ENCODE measurements around the gene SIRT3. TPM values are rescaled to one million over a fixed set of nuclear protein-coding genes. Genes with fewer than 3 reads are reported as not detected.

The SIRT3 gene
- total RNA-seq, 1 experiment from 2014 or later = 19.2 TPM

GRCh38 chr11:214083-214482, 22.1 kb downstream of the SIRT3 start:
- no peaks in the 10 kb centered on the region for H3K4me1 Mint-ChIP-seq (ENCODE audit: low read depth, unreplicated experiment)
- no peak overlapping the region for H3K4me3 Mint-ChIP-seq (ENCODE audit: low read depth, unreplicated experiment)
- BruUV-seq (replicated peaks) = no TSS peak
- no peak overlapping the region for H3K27ac Mint-ChIP-seq (ENCODE audit: unreplicated experiment)
- no peaks in the 10 kb centered on the region for H3K9me3 Mint-ChIP-seq (ENCODE audit: low read depth, unreplicated experiment)
- intact Hi-C loops (cut with micrococcal nuclease; ENCODE audit: unreplicated experiment) = no loop called here
- CTCF ChIA-PET = no interaction called here
- no peak for DNase-seq
- no peaks in the 10 kb centered on the region for H3K27me3 Mint-ChIP-seq (ENCODE audit: unreplicated experiment)
- TF ChIP-seq CTCF (IDR thresholded peaks at IDR 0.05; ENCODE audit: unreplicated experiment) = no peak
- peaks cover 61% of the 10 kb centered on the region for H3K36me3 Mint-ChIP-seq (ENCODE audit: insufficient read depth, unreplicated experiment)

- no peak for DNase-seq
- H3K36me3 Mint-ChIP-seq (ENCODE audit: insufficient read depth, unreplicated experiment) = peaks cover 71% of the 10 kb centered on the region
- no peaks in the 10 kb centered on the region for H3K27me3 Mint-ChIP-seq (ENCODE audit: unreplicated experiment)
- H3K4me1 Mint-ChIP-seq (ENCODE audit: low read depth, unreplicated experiment) = no peaks in the 10 kb centered on the region
- BruUV-seq (replicated peaks) = no TSS peak
- CTCF ChIA-PET = no interaction called here
- no peak overlapping the region for H3K27ac Mint-ChIP-seq (ENCODE audit: unreplicated experiment)
- intact Hi-C loops (cut with micrococcal nuclease; ENCODE audit: unreplicated experiment) = no loop called here
- no peak overlapping the region for H3K4me3 Mint-ChIP-seq (ENCODE audit: low read depth, unreplicated experiment)
- no peaks in the 10 kb centered on the region for H3K9me3 Mint-ChIP-seq (ENCODE audit: low read depth, unreplicated experiment)
- no peak for TF ChIP-seq CTCF (IDR thresholded peaks at IDR 0.05; ENCODE audit: unreplicated experiment)
Measured at GRCh38 chr11:213111-213510, 23.0 kb downstream of the SIRT3 start.

GRCh38 chr11:212150-213100, 23.7 kb downstream of the SIRT3 start:
- Mint-ChIP-seq H3K36me3 (ENCODE audit: insufficient read depth, unreplicated experiment) (peaks cover 72% of the 10 kb centered on the region), H3K9me3 (ENCODE audit: low read depth, unreplicated experiment) (no peaks in the 10 kb centered on the region), H3K27me3 (ENCODE audit: unreplicated experiment) (no peaks in the 10 kb centered on the region), H3K27ac (ENCODE audit: unreplicated experiment) (no peak overlapping the region), H3K4me3 (ENCODE audit: low read depth, unreplicated experiment) (no peak overlapping the region), H3K4me1 (ENCODE audit: low read depth, unreplicated experiment) (no peaks in the 10 kb centered on the region)
- CTCF ChIA-PET = interaction anchor here (0.6 kb wide), 1 partner anchor 25 kb away, joined by 7 read pairs; no protein-coding TSS in a partner anchor
- intact Hi-C loops (cut with micrococcal nuclease; ENCODE audit: unreplicated experiment) = no loop called here
- no TSS peak for BruUV-seq (replicated peaks)
- TF ChIP-seq CTCF (IDR thresholded peaks at IDR 0.05; ENCODE audit: unreplicated experiment) = no peak
- no peak for DNase-seq

- Mint-ChIP-seq H3K4me1 (ENCODE audit: low read depth, unreplicated experiment) (no peaks in the 10 kb centered on the region), H3K4me3 (ENCODE audit: low read depth, unreplicated experiment) (no peak overlapping the region), H3K27ac (ENCODE audit: unreplicated experiment) (no peak overlapping the region), H3K36me3 (ENCODE audit: insufficient read depth, unreplicated experiment) (peaks cover 79% of the 10 kb centered on the region), H3K27me3 (ENCODE audit: unreplicated experiment) (no peaks in the 10 kb centered on the region), H3K9me3 (ENCODE audit: low read depth, unreplicated experiment) (no peaks in the 10 kb centered on the region)
- CTCF ChIA-PET = interaction anchor here (0.6 kb wide), 1 partner anchor 26 kb away, joined by 7 read pairs; no protein-coding TSS in a partner anchor
- no peak for TF ChIP-seq CTCF (IDR thresholded peaks at IDR 0.05; ENCODE audit: unreplicated experiment)
- intact Hi-C loops (cut with micrococcal nuclease; ENCODE audit: unreplicated experiment) = no loop called here
- no TSS peak for BruUV-seq (replicated peaks)
- DNase-seq = no peak
Measured at GRCh38 chr11:211741-212140, 24.4 kb downstream of the SIRT3 start.
